Karpas-422 (cell line): ENCODE data around the gene OSTM1. TPM values are rescaled to one million over a fixed set of nuclear protein-coding genes. Genes with fewer than 3 reads are reported as not detected.

ENCODE experiments used
- DNase-seq: peaks from one replicate; pipeline ENCODE4 v3.0.0-alpha.2; 2015
- H2AFZ ChIP-seq: fragments of 200-600 bp; sonication (generic); 2 replicates; pipeline ENCODE4 v1.6.1; 2014; ENCODE audit warnings: antibody characterized with exemption, low read length, mixed read lengths
- H3K27ac ChIP-seq: fragments of 200-600 bp; sonication (generic); 2 replicates; pipeline ENCODE4 v1.5.1; 2014; ENCODE audit warnings: mild to moderate bottlenecking, low read length, moderate library complexity
- H3K27me3 ChIP-seq: fragments of 200-600 bp; sonication (generic); 2 replicates; pipeline ENCODE4 v1.6.1; 2014; ENCODE audit warnings: low read length, mixed read lengths
- H3K36me3 ChIP-seq: fragments of 200-600 bp; sonication (generic); 2 replicates; pipeline ENCODE4 v1.6.1; 2014; ENCODE audit warnings: low read length, mixed read lengths; ENCODE audit not compliant: insufficient read depth
- H3K4me1 ChIP-seq: fragments of 200-600 bp; sonication (generic); 2 replicates; pipeline ENCODE4 v1.6.1; 2014; ENCODE audit warnings: mild to moderate bottlenecking, low read length, mixed read lengths
- H3K4me2 ChIP-seq: fragments of 200-600 bp; sonication (generic); 2 replicates; pipeline ENCODE4 v1.6.1; 2014; ENCODE audit warnings: low read length, low read depth, mild to moderate bottlenecking; ENCODE audit not compliant: poor library complexity, severe bottlenecking
- H3K4me3 ChIP-seq: fragments of 200-600 bp; sonication (generic); 2 replicates; pipeline ENCODE4 v1.5.1; 2014; ENCODE audit warnings: mild to moderate bottlenecking, antibody characterized with exemption, low read length, mixed read lengths
- H3K79me2 ChIP-seq: fragments of 200-600 bp; sonication (generic); 2 replicates; pipeline ENCODE4 v1.6.1; 2014; ENCODE audit warnings: mild to moderate bottlenecking, low read length, mixed read lengths
- H3K9ac ChIP-seq: fragments of 200-600 bp; sonication (generic); 2 replicates; pipeline ENCODE4 v1.6.0; 2014; ENCODE audit warnings: low read length
- H3K9me2 ChIP-seq: fragments of 200-600 bp; sonication (generic), shearing (Covaris generic); replicated peaks from 2 replicates; pipeline ENCODE4 v1.6.0; 2014; ENCODE audit warnings: mild to moderate bottlenecking, low read length, moderate library complexity; ENCODE audit not compliant: insufficient read depth
- H3K9me3 ChIP-seq: fragments of 300-700, 200-600 bp; sonication (generic); 2 replicates; pipeline ENCODE4 v1.6.1; 2014; ENCODE audit warnings: low read length, mixed read lengths
- H4K20me1 ChIP-seq: fragments of 200-600 bp; sonication (generic); 2 replicates; pipeline ENCODE4 v1.6.1; 2014; ENCODE audit warnings: mild to moderate bottlenecking, antibody characterized with exemption, low read length, low read depth; ENCODE audit not compliant: insufficient read depth
- total RNA-seq: library from RNA; depleted of rRNA; stranded (reverse); fragments of >200 nt; shearing (Covaris generic); gene quantifications from 2 replicates; pipeline ENCODE4 v1.2.3, GENCODE V29; 2014; ENCODE audit warnings: low replicate concordance

The OSTM1 gene
- total RNA-seq, 1 experiment from 2014 or later, result 60.3 TPM

GRCh38 chr6:108052706-108053105 is 21.8 kb downstream of the OSTM1 start:
- H3K9me3 ChIP-seq, result no peaks in the 10 kb centered on the region
- no peak overlapping the region for H2AFZ ChIP-seq
- no peaks in the 10 kb centered on the region for H3K27me3 ChIP-seq
- no peak for DNase-seq
- H3K9me2 ChIP-seq, result no peaks in the 10 kb centered on the region
- no peaks in the 10 kb centered on the region for H3K4me1 ChIP-seq
- H3K4me2 ChIP-seq, result no peak overlapping the region
- H3K4me3 ChIP-seq, result no peak overlapping the region
- H3K27ac ChIP-seq, result no peak overlapping the region
- H3K79me2 ChIP-seq, result peaks cover 17% of the 10 kb centered on the region
- no peaks in the 10 kb centered on the region for H4K20me1 ChIP-seq
- H3K9ac ChIP-seq, result no peak overlapping the region
- H3K36me3 ChIP-seq, result peaks cover 8% of the 10 kb centered on the region; the same call in 1 of the 2 replicates

- Histone ChIP-seq H3K36me3 (peaks cover 10% of the 10 kb centered on the region; the same call in 1 of the 2 replicates), H3K4me2 (no peak overlapping the region), H3K79me2 (peaks cover 16% of the 10 kb centered on the region), H3K9me2 (no peaks in the 10 kb centered on the region), H3K4me3 (no peak overlapping the region), H3K27ac (no peak overlapping the region), H3K27me3 (no peaks in the 10 kb centered on the region), H3K4me1 (no peaks in the 10 kb centered on the region), H3K9me3 (no peaks in the 10 kb centered on the region), H2AFZ (no peak overlapping the region), H3K9ac (no peak overlapping the region), H4K20me1 (no peaks in the 10 kb centered on the region)
- DNase-seq, result no peak
Observed at GRCh38 chr6:108051481-108051880, 23.1 kb downstream of the OSTM1 start.

GRCh38 chr6:108039681-108040080 is 34.9 kb downstream of the OSTM1 start:
- Histone ChIP-seq H3K9me2 (no peaks in the 10 kb centered on the region), H3K36me3 (peaks cover 22% of the 10 kb centered on the region)

GRCh38 chr6:108036884-108037283 is 37.7 kb downstream of the OSTM1 start:
- H4K20me1 ChIP-seq, result no peaks in the 10 kb centered on the region
- H3K9ac ChIP-seq, result no peak overlapping the region
- H3K4me1 ChIP-seq, result no peaks in the 10 kb centered on the region
- no peak overlapping the region for H3K4me3 ChIP-seq
- no peak overlapping the region for H3K4me2 ChIP-seq
- H3K27me3 ChIP-seq, result no peaks in the 10 kb centered on the region
- no peaks in the 10 kb centered on the region for H3K9me2 ChIP-seq
- no peak overlapping the region for H3K27ac ChIP-seq
- H3K79me2 ChIP-seq, result no peaks in the 10 kb centered on the region
- no peaks in the 10 kb centered on the region for H3K9me3 ChIP-seq
- no peak overlapping the region for H2AFZ ChIP-seq
- H3K36me3 ChIP-seq, result peaks cover 15% of the 10 kb centered on the region
- DNase-seq, result no peak

More at GRCh38 chr6:108039681-108040080, 34.9 kb downstream of the OSTM1 start:
- Histone ChIP-seq H3K9me3 (no peaks in the 10 kb centered on the region), H3K4me3 (no peak overlapping the region), H2AFZ (no peak overlapping the region), H3K79me2 (no peaks in the 10 kb centered on the region), H3K4me2 (no peak overlapping the region), H3K27ac (no peak overlapping the region), H3K27me3 (no peaks in the 10 kb centered on the region), H4K20me1 (no peaks in the 10 kb centered on the region), H3K4me1 (no peaks in the 10 kb centered on the region), H3K9ac (no peak overlapping the region)
- DNase-seq, result no peak

- H4K20me1 ChIP-seq, result no peaks in the 10 kb centered on the region
- H3K27ac ChIP-seq, result no peak overlapping the region
- no peaks in the 10 kb centered on the region for H3K9me3 ChIP-seq
- no peak overlapping the region for H3K9ac ChIP-seq
- no peaks in the 10 kb centered on the region for H3K79me2 ChIP-seq
- no peak overlapping the region for H3K4me3 ChIP-seq
- no peaks in the 10 kb centered on the region for H3K9me2 ChIP-seq
- no peaks in the 10 kb centered on the region for H3K4me1 ChIP-seq
- H3K36me3 ChIP-seq, result peaks cover 4% of the 10 kb centered on the region; the same call in 1 of the 2 replicates
- no peaks in the 10 kb centered on the region for H3K27me3 ChIP-seq
- DNase-seq, result no peak
- H3K4me2 ChIP-seq, result no peak overlapping the region
- no peak overlapping the region for H2AFZ ChIP-seq
Observed at GRCh38 chr6:108031968-108032367, 42.6 kb downstream of the OSTM1 start.

- Histone ChIP-seq H4K20me1 (no peaks in the 10 kb centered on the region), H3K9ac (no peak overlapping the region), H3K9me3 (no peaks in the 10 kb centered on the region), H3K4me1 (no peaks in the 10 kb centered on the region), H3K27me3 (no peaks in the 10 kb centered on the region), H3K36me3 (no peaks in the 10 kb centered on the region), H3K4me3 (no peak overlapping the region), H3K79me2 (no peaks in the 10 kb centered on the region), H2AFZ (no peak overlapping the region), H3K9me2 (no peaks in the 10 kb centered on the region), H3K27ac (no peak overlapping the region), H3K4me2 (no peak overlapping the region)
- DNase-seq, result no peak
Observed at GRCh38 chr6:108030211-108030610, 44.3 kb downstream of the OSTM1 start.

GRCh38 chr6:108029226-108029921 is 45.2 kb downstream of the OSTM1 start:
- Histone ChIP-seq H3K4me1 (no peaks in the 10 kb centered on the region), H3K9me2 (no peaks in the 10 kb centered on the region), H3K4me3 (no peak overlapping the region)

GRCh38 chr6:108027594-108027993 is 46.9 kb downstream of the OSTM1 start:
- no peak overlapping the region for H3K4me3 ChIP-seq
- no peaks in the 10 kb centered on the region for H3K4me1 ChIP-seq
- H2AFZ ChIP-seq, result no peak overlapping the region
- H3K9ac ChIP-seq, result no peak overlapping the region
- H3K4me2 ChIP-seq, result no peak overlapping the region
- H3K27ac ChIP-seq, result no peak overlapping the region
- H3K9me2 ChIP-seq, result no peaks in the 10 kb centered on the region
- H3K36me3 ChIP-seq, result no peaks in the 10 kb centered on the region
- no peak for DNase-seq
- no peaks in the 10 kb centered on the region for H4K20me1 ChIP-seq
- H3K79me2 ChIP-seq, result no peaks in the 10 kb centered on the region
- no peaks in the 10 kb centered on the region for H3K27me3 ChIP-seq
- no peaks in the 10 kb centered on the region for H3K9me3 ChIP-seq

More at GRCh38 chr6:108029226-108029921, 45.2 kb downstream of the OSTM1 start:
- H3K9ac ChIP-seq, result no peak overlapping the region
- no peak overlapping the region for H3K4me2 ChIP-seq
- DNase-seq, result no peak
- H3K36me3 ChIP-seq, result no peaks in the 10 kb centered on the region
- H4K20me1 ChIP-seq, result no peaks in the 10 kb centered on the region
- H3K79me2 ChIP-seq, result no peaks in the 10 kb centered on the region
- no peaks in the 10 kb centered on the region for H3K9me3 ChIP-seq
- H3K27ac ChIP-seq, result no peak overlapping the region
- H3K27me3 ChIP-seq, result no peaks in the 10 kb centered on the region
- H2AFZ ChIP-seq, result no peak overlapping the region
